AG10803 (cell line): ENCODE measurements around the gene OS9.
A peak's percentile ranks its signal among the peaks of the same experiment; 100 is the strongest.

Experiments
- DNase-seq: peaks from one replicate; pipeline ENCODE4 v3.0.0; 2010; ENCODE audit warnings: low read depth
- H3K4me3 ChIP-seq: 2 replicates; pipeline ENCODE4 v1.5.1; 2011; ENCODE audit warnings: mild to moderate bottlenecking, low read length, control low read depth
- CTCF ChIP-seq: conservative IDR thresholded peaks from 2 replicates; pipeline ENCODE4 v1.5.1; 2011; ENCODE audit warnings: mild to moderate bottlenecking, low read length, control low read depth, inconsistent platforms

OS9 gene

DNA sequence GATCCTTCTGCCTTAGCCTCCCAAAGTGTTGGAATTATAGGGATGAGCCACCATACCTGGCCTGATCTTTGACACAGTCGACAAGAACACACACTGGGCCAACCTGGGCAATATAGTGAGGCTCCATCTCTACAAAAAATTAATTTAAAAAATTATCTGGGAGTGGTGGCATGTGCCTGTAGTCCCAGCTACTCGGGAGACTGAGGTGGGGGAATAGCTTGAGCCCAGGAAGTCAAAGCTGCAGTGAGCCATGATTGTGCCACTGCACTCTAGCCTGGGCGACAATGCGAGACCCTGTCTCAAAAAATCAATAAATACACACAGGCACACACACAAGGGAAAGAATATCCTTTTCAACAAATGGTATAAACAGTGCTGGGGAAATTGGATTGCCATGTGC, 6.1 kb upstream of the OS9 start:
- H3K4me3 ChIP-seq, result no peak overlapping the region
- no peak for TF ChIP-seq CTCF
- no peak for DNase-seq

GRCh38 chr12:57688931-57689330, 5.0 kb upstream of the OS9 start:
- DNase-seq, result no peak
- no peak for TF ChIP-seq CTCF
- no peak overlapping the region for H3K4me3 ChIP-seq

DNA sequence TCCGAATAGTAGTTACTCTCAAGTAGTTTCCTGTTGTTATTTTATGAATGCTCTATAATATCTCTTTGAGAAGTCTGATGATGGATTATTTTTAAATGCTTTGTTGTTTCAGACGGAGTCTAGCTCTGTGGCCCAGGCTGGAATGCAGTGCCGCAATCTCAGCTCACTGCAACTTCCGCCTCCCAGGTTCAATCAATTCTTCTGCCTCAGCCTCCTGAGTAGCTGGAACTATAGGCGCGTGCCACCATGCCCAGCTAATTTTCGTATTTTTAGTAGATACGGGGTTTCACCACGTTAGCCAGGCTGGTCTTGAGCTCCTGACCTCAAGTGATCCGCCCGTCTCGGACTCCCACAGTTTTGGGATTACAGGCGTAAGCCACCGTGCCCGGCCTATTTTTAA, 1.4 kb upstream of the OS9 start:
- no peak overlapping the region for H3K4me3 ChIP-seq
- DNase-seq, result no peak
- TF ChIP-seq CTCF, result no peak

- H3K4me3 ChIP-seq, result peak overlapping the region; percentile 3
- no peak for DNase-seq
These were observed 644 bp upstream of the OS9 start for GRCh38 chr12:57693317-57693658.

GRCh38 chr12:57694459-57695019, 607 bp downstream of the OS9 start:
- no peak for DNase-seq
- TF ChIP-seq CTCF, result no peak
- peak overlapping the region; percentile 99 for H3K4me3 ChIP-seq

More at GRCh38 chr12:57693317-57693658, 644 bp upstream of the OS9 start:
- no peak for TF ChIP-seq CTCF

- no peak for DNase-seq
- no peak overlapping the region for H3K4me3 ChIP-seq
- TF ChIP-seq CTCF, result no peak
These were observed 2.0 kb downstream of the OS9 start for GRCh38 chr12:57695770-57696432.

DNA sequence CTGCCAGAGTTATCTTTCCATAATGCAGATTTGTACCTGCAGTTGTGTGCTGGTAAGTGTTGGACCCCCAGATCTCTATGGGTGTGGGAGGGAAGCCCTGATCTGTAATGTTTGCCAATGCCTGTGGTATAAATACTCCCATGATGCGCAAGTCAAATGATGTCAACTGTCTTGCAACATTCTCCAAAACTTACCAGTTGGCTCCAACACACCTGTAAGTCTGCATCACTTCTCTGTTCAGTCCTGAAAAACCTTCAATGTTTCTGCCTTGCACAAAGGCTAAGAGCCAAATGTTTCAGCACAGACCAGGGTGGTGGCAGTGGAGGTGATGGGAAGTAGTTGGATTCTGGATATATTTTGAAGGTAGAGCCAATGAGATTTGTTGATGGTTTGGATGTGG, 3.1 kb downstream of the OS9 start:
- H3K4me3 ChIP-seq, result no peak overlapping the region
- no peak for TF ChIP-seq CTCF
- DNase-seq, result no peak
